ENCODE measurements around the gene HHIPL1.

The HHIPL1 gene

DNA sequence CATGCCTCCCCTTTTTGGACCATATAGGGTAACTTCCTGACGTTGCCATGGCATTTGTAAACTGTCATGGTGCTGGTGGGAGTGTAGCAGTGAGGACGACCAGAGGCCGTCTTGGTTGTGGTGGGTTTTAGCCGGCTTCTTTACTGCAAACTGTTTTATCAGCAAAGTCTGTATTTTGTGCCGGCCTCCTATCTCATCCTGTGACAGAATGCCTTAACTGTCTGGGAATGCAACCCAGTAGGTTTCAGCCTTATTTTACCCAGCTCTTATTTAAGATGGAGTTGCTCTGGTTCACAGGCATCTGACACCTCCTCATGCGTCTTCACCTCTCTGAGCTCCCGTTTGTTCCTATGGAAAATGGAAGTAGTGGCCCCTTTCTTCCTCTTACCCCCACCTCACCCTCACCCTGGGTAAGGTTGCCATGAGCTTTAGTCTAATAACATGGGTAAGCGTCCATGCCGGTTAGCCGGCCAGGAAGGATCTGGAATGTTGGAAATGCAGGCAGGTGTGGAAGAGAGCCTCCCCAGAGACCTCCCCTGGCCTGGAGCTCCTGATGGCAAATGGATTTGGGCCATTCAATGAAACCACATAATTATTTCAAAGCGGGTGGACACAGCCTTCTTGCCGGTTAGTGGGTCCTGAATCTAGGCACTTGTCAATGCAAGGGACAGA is 18.6 kb downstream of the HHIPL1 start:
- no peak for DNase-seq

DNA sequence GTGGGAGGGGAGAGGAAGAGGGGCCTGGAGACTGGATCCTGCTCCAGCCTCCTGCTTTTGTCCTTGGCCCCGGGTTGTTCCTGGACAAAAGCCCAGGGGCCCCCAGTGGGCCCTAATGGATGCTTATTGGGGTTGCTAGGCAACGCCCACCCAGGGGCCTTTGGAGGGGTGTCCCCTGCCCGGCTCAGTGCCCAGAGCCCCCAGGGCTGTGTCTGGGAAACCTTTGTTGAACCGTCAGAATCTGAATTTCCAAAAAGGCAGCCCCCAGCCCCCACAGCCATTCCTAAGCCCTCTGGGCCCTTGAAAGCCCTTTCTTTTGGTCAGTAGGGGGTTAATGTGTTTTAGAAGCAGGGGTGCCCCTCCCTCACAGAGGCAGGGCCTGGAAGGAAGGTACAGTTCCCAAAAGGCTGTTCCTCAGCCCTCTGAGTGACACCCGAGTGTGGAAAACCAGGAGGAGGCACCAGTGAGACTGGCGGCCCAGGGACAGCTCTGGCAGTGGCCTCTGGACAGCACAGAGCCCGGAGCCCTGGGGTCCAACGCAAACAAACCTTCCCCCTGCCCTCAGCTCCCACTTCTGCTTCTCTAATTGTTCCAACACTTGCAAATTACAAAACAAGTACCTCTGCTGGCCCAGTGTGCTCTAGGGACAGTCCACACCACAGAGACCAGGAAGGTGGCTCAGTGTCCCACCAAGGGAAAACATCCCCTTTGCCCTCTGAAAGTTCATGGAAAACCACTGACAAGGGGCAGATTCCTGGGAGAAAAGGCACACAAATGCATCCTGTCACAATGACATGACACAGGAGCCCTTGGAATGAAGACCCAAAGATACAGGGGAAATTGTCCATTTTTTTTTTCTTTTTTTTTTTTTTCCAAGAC is 19.4 kb downstream of the HHIPL1 start:
- no peak for DNase-seq

DNA sequence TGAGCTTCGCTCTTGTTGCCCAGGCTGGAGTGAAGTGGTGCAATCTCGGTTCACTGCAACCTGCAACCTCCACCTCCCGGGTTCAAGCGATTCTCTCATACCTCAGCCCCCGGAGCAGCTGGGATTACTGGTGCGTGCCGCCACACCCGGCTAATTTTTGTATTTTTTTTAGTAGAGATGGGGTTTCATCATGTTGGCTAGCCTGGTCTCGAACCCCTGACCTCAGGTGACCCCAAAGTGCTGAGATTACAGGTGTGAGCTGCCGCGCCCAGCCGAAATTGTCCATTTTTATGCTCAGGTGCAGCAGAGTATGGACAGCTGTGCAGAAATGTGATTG is 20.0 kb downstream of the HHIPL1 start:
- no peak for DNase-seq

DNA sequence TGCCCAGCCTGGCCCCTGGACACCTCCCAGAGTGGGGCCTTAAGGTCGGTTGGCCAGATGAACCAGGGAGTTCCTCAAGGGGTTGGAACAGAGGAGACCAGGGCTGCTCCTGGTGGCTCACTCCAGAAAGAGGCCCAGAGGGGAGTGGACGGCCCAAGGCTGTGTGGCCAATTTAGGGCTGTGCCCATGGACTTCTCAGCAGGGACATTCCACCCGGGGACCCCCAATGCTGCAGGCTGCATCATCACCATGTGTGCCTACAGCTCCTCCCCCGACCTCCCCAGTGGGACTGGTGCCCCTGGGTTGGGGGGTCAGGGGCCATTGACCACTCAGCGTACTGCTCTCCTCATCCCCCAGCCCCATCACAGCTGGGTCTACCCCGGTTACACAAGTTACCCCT is 21.6 kb downstream of the HHIPL1 start:
- DNase-seq, result no peak

DNA sequence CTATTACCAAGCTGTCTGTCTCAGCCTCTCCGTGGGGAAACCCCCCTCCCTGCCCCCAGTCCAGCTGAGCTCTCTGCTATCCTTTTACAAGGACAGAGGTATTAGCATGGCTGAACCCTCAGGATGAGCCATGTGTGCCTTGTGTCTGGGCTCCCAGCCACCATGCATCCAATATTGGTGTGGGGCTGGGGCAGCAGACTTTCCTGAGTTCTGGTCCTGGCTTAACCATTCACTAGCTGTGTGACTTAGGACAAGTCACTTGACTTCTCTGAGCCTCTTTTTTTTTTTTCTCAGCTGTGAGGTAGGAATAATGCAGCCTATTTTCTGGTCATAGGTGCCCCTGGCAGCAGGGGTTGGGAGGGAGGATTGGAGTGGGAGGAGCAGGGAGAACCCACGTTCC is 22.1 kb downstream of the HHIPL1 start:
- DNase-seq, result no peak

DNA sequence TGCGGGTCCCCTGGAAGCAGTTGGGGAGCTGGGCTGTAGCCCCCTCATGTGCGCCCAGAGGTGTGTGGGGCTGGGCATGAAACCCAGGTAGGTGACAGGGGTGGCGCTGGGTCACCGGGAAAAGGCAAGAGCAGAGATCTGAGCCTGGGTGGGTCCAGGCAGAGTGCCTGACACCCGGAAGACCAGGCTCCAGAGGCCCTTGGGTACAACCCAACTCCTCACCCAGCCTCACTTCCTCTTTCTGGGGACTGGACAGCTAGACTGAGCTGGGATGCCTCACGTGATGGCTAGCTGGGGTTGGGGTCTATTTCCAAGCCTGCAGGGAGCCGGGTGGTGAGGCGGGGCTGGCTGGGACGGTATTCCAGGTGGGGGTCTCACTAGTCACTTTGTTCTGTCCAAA is 22.9 kb downstream of the HHIPL1 start:
- no peak for DNase-seq

DNA sequence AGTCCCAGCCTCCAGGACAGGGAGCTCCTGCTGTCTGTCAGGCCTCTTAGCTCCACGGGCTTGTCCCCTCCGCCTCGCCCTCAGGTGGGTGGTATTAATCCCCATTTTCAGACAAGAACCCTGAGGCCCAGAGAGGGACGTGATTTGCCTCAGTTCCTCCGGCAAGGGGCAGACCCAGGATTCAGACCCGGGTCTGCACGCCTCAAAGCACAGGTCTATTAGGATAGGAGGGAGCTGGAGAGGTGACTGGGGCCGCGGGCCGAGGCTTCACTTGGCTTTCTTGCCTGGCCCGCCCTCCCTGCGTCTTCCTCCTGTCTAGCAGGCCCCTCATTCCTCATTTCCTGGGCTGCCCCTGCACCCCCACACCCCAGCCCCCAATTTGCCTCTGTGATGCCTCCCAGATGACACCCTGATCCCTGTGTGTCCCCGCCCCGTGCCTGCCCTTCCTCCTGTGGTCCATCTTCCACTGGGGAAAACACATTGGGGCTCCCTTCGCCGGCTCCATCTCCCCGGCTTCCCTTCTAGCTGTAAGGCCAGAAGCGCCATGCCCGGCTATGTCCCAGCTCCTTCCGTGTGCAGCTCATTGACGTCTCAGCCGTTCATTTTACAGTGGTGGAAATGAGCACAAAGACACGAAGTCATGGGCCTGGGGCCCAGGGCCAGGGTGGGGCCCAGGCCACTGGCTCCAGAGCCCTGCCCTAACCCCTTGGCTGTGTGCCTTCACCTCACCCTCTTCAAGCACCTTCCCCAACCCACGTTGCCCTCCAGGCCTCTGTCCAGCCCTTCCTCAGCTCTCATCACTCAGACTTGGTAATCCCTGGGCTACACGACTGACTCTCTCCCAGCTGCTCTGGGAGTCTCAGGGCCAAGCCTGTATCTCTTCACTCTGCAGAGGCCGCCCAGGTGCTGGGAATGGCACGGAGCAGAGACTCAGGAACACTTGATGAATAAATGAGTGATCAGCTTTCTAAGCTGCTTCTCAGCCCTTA is 23.7 kb downstream of the HHIPL1 start:
- no peak for DNase-seq

GRCh38 chr14:99670361-99671234 is 25.7 kb downstream of the HHIPL1 start:
- no peak for DNase-seq

GRCh38 chr14:99671235-99672224 is 26.6 kb downstream of the HHIPL1 start:
- no peak for DNase-seq

- no peak for DNase-seq
Measured at GRCh38 chr14:99672506-99673304, 27.8 kb downstream of the HHIPL1 start.

DNA sequence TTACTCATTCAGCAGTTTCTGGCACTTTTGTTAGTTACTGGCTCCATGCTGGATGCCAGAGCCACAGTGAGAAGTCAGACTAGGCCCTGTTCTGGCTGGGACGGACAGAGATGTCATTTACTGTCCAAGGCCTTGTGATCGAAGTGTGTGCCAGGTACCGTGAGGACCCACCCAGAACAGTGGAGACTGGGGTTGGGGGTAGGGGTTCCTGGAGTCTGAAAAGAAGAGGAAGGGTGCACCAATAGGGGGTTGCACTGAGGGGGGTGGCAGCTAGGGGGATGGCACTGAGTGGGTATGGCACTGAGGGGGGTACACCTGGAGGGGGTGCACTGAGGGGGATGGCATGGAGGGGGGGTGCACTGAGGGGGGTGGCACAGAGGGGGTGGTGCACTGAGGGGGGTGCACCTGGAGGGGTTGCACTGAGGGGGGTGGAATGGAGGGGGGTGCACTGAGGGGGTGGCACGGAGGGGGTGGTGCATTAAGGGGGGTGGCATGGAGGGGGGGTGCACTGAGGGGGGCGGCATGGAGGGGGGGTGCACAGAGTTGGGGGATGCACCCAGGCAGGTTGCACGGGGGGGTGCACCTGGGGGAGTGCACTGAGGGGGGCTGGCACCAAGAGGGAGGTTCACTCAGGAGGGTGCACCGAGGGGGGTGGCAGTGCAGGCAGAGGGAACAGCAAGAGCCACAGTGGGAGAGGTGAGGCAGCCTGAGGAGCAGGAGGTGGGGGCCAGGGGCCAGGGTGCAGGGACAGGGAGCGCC is 28.6 kb downstream of the HHIPL1 start:
- no peak for DNase-seq

DNA sequence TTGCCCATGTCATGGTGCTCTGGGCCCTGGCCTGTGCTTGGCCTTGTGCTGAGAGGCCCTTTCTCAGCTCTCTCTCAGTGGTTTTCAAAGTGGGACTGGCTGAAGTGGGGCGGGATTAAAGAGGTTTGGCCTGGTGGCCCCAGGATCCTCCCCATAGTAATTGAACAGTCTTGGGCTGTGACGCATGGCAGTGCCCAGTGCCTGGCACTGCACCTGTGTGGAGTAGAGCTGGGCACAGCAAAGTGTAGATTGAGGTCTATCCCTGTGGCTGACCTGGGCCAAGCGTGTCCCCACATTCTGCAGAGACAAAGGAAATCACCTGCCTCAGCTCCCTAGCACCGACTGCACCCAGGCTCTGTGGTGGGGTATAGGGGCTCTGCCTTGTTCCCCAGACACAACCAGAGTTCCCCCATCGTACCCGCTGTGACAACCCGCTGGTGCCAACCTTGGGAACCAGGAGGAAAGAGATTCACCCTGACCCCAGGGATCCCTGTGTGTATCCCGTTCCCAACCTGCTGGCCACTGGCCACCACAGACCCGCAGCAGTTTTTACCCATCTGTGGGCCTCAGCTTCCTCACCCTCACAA is 29.2 kb downstream of the HHIPL1 start:
- no peak for DNase-seq

DNA sequence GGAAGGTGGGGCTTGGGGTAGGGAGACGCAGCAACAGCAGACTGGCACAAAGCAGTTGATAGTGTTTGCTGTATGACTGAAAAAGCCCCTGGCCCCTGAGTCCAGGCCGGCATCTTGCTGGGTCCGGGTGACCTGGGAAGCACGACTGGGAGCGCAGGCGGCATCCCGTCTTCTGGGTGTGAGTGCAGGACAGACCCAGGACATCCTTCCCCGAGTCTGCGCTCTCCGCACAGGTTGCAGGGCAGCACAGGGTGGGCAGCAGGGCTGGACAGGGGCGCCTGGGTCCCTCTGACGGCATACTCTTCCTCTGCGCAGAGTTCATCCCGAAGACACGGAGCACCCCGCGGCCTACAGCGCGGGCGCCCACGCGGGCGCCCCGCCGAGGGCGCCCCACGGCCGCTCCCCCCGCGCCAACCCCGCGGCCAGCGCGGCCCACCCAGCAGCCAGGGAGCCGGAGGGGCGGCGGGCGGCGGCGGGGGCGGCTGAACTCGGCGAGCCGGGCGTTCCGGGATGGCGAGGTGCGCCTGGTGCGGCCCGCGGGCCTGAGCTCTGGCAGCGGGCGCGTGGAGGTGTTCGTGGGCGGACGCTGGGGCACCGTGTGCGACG is 29.9 kb downstream of the HHIPL1 start:
- no peak for DNase-seq

- DNase-seq, result no peak
Measured at GRCh38 chr14:99675382-99675835, 30.5 kb downstream of the HHIPL1 start.

DNA sequence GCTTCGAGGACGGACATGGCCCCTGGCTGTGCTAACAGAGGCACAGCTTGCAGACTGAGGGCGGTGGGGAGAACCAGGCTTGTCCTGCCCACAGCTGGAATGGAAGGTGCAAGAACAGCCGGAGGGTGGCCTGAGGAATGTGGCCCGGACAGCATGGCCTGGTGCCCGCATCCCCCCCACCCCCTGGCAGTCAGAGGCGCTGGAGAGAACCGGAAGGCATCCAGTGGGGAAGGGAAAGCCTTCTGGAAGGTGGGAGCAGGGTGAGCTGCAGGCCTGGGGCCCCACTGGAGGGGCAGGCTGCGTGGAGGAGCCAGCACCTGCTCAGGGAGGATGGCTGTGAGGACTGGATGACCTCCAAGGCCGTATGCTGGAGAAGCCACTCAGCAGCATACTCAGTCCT is 31.0 kb downstream of the HHIPL1 start:
- DNase-seq, result no peak

DNA sequence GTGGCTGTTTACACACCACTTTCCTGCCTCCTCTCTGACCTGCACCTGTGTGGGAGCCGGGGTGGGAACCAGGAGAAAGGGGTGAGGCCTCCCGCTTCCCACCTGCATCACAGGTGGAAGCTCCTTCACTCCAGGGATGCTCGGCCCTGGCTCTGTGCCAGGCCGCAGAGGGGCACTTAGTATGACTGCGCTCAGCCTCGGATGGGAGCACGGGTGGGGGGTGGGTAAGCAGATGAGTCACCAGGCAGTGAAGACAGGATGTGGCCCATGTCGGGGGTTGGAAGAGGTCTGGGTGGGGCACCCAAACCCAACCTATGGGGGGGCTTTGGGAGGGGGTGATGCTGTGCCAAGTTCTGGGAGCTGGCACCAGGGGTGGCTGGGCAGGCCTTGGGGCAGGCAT is 31.7 kb downstream of the HHIPL1 start:
- DNase-seq, result no peak

GRCh38 chr14:99677231-99678140 is 32.6 kb downstream of the HHIPL1 start:
- DNase-seq, result no peak

Measured in cortex of kidney (tissue), 1 donor.